T-helper 1 cell treated with Interleukin-12 subunit alpha and Interleukin-12 subunit beta and Interleukin-4 antibody, amounts not matched to agents 30 ng/mL and 1 ng/mL, for 36 hours (primary cell): ENCODE results near the gene ZNF410. TPM values are rescaled to one million over a fixed set of nuclear protein-coding genes. Genes with fewer than 3 reads are reported as not detected.
"Not testable (repeated sequence)": the region's sequence is repeated elsewhere in the genome, so short reads cannot be mapped to it uniquely, and the experiment has no call there.

Experiments used
- intact Hi-C: fragments of 100-400 bp; cut with micrococcal nuclease; formaldehyde crosslinking; loops from one replicate; pipeline ENCODE4 v1.15.1; 2024
- total RNA-seq: library from RNA; stranded (reverse); gene quantifications from 2 replicates; pipeline ENCODE4 v1.2.3, GENCODE V29; 2022

ZNF410 gene
- total RNA-seq = 53.2 and 58.4 TPM in 2 replicates

DNA sequence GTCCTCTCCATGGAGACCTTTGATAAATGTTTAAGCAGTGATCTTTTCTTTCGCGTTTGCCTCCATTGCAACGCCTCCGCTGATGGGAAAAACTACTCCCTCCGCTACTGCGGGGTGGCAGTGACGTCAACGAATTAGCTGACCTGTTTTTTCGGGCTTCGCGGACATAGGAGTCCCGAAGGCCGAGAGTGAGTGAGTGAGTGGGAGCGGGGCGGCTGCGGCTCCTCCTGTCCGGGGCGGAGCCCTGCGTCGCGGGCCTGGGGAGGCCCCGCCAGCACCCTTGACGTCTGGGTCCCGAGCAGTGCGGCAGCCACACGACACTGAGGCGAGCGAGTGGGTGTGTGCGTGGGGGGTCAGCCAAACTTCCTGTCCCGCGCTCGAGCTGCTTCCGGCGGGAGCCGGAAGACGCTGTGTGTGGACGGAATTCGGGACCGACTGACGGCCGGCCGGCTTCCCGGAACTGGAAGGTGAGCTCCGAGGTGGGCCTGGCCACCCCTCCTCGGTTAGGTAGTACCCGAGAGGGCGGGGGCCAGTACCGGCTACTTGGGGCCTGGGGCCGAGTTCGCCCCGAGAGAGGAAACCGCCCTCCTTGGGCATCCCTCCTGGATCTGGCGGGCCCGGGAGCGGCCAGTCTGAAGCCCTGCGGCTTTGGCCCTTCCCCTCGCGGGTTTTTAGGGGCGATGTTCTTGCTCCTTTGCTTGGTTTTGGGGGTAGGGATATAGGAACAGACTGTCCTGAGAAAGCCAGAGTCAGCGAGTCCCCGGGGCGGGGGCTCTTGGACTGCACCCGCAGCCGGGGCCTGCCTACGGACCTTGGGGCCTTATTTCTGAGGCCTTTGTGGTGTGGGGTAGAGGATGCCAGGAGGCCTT lies at the start of gene ZNF410:
TSS of gene ZNF410 (plus strand) at position 411 of the 869 bp plus-strand sequence. CDS start 5,317 bp downstream, outside the sequence.
- intact Hi-C loops = loop anchor here (1.0 to 10.0 kb wide), 16 partner anchors 35 to 1658 kb away; partner anchors contain the start of genes ALDH6A1, BBOF1, COQ6 and DCAF4

GRCh38 chr14:73838293-73839034 lies 48.2 kb upstream of the ZNF410 start:
- intact Hi-C loops = not testable (repeated sequence)

DNA sequence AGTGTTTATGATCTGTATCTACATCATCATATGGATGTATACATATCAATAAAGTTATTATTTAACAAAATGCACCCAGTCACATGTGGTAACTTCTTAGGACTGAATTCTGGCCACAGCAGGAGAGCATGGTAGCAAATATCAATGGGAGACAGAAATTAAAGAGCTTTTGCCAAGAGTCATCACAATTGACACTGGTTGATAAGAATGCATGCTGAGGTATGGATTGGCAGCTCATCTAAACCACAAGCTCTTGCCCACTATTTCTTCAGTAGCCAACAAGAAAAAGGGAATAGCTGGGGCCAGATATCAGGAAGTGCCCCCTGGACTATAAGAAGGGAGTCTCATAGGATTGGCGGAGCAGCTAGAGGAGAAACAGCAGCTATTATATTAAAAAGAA lies 44.5 kb upstream of the ZNF410 start:
- intact Hi-C loops = no loop called here

GRCh38 chr14:73842851-73843250 lies 43.8 kb upstream of the ZNF410 start:
- intact Hi-C loops = no loop called here

DNA sequence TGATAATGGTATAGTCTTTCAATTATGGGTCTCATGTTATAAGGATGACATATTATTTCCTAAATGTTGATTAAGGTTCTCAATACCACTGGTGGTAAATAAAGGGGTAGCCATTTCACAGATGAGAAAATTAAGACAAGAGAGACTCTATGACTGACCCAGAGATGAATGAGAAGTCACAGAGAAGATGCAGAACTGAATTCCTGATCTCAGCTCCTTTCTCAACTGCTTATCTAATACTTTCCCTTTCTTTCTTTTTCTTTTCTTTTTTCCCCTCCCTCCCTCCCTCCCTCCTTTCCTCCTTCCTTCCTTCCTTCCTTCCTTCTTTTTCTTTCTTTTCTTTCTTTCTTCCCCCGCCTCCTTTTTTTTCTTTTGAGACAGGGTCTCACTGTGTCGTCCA lies 43.4 kb upstream of the ZNF410 start:
- intact Hi-C loops = no loop called here

- intact Hi-C loops = no loop called here
These were observed 39.7 kb upstream of the ZNF410 start for GRCh38 chr14:73846947-73847346.

- intact Hi-C loops = loop anchor here (1.0 kb wide), 2 partner anchors 35 to 233 kb away; partner anchors contain the start of genes ALDH6A1, LIN52 and ZNF410
These were observed 35.7 kb upstream of the ZNF410 start for GRCh38 chr14:73851000-73851399.

DNA sequence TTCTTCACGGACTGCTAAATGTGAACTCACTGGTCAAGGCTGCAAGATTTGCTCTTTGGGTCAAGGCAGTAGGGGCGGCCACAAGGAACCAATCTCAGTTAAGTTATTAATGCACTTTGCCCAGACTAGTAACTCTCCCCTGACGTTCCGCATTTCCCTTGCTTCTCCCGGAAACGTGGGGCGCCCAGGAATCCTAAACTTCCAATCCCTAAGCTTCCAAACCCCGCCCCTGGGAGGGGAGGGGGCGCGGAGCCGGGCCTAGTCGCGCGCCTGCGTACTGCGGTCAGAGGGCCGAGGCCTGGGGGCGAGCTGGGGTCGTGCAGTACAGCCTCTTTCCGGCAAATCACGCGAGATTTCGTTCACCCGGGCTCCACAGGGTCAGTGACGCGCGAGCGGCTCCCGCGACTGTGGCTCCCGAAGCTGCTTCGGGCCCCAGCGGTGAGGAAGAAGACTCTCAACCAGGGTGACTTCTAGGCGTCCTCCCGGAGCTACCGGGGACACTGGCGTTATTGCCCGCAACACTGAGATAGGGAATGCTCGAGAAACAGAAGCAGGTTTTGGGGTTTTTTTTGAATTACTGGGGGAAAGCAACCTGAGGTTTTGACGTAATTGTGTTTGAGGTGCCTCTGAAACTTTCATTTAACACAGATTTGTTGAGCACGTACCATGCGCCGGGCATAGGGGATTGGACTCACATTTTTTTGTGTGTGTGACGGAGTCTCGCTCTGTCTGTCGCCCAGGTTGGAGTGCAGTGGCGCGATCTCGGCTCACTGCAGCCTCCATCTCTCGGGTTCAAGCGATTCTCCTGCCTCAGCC lies 34.9 kb upstream of the ZNF410 start, which contains the start of gene PTGR2:
TSS of gene PTGR2 (plus strand) at position 265 of the 816 bp plus-strand sequence. CDS start 7,032 bp downstream, outside the sequence.
- intact Hi-C loops = loop anchor here (1.0 kb wide), 5 partner anchors 35 to 233 kb away; partner anchors contain the start of genes ALDH6A1, DNAL1, LIN52 and ZNF410

GRCh38 chr14:73859145-73859544 lies 27.5 kb upstream of the ZNF410 start:
- intact Hi-C loops = no loop called here

DNA sequence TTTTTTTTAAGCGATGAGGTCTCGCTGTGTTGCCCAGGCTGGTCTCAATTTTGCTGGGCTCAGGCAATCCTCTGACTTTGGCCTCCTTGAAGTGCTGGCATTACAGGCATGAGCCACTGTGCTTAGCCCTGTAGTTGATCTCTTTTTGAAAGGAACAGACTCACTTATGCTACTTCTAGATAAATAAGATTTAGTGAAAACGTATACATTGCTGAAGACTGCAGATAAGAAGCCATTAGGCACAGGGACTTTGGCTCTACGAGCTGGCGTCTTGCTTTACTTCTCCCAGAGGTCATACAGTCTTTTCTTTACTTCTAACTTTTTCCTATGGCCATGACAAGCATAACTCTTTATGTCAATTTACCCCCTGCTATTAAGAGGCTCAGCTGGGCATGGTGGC lies 25.6 kb upstream of the ZNF410 start:
- intact Hi-C loops = no loop called here

DNA sequence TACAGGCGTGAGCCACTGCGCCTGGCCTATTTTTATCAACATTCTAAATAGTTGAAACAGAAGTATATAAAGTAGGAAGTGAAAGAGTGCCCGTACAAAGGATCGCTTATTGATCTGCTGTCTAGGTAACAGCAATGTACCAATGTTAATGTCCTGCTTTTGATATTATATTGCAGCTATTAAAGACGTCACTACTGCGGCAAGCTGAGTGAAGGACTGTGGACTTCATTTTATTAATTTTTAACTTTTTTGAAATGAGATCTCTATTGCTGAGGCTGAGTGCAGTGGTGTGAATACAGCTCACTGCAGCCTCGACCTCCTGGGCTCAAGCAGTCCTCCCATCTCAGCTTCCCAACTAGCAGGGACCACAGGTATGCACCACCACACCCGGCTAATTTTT lies 24.2 kb upstream of the ZNF410 start:
- intact Hi-C loops = no loop called here

DNA sequence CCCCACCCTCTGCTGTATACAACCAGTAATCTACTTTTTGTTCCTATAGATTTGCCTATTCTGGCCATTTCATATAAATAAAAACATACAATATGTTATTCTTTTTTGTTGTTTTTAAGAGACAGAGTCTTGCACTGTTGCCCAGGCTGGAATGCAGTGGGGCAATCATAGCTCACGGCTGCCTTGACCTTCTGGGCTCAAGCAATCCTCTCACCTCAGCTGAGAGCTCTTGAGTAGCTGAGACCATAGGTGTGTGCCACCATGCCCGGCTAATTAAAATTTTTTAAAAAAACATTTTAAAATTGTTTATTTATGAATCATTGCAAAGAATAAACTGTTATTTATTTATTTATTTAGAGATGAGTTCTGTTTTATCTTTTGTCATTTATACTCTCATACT lies 23.4 kb upstream of the ZNF410 start:
- intact Hi-C loops = no loop called here

DNA sequence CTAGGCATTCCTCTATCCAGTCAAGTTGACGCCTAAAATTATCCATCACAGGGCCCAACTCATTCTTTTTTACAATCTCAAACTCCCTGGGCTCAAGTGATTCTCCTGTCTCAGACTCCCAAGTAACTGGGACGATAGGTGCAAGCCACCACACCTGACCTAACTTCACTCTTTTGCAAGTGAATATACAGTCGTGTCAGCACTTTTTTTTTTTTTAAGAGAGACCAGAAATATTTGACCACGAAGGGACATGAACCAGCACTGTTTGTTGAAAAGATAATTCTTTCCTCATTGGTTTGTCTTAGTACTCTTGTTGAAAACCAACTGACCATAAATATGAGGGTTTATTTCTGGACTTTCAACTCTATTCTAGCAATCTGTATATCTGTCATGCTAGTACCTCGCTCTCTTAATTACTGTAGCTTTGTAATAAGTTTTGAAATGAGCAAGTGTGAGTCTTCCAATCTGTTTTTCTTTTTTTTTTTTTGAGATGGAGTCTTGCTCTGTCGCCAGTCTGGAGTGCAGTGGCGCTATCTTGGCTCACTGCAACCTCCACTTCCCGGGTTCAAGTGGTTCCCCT lies 21.0 kb upstream of the ZNF410 start:
- intact Hi-C loops = no loop called here

DNA sequence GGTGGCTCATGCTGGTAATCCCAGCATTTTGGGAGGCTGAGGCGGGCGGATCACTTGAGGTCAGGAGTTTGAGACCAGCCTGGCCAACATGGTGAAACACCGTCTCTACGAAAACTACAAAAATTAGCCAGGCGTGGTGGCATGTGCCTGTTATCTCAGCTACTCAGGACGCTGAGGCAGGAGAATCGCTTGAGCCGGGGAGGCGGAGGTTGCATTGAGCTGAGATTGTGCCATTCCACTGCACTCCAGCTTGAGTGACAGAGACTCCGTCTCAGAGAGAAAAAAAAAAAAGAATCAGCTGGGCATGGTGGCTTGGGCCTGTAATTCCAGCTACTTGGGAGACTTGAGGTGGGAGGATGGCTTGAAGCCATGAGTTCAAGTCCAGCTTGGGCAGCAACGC lies 16.9 kb upstream of the ZNF410 start:
- intact Hi-C loops = not testable (repeated sequence)

GRCh38 chr14:73870525-73871235 lies 16.0 kb upstream of the ZNF410 start:
- intact Hi-C loops = no loop called here

DNA sequence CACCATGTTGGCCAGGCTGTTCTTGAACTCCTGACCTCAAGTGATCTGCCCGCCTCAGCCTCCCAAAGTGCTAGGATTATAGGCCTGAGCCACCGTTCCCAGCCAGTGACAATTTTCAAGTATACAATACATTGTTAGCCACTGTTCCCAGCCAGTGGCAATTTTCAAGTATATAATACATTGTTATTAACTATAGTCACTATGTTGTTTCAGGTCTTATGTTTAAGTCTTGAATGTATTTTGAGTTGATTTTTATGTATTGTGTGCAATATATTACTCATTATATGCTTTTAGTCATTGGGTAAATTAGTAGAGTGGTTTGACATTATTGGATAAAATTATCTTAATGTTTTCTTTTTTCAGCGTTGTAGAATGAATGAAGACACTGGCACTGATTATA lies 13.0 kb upstream of the ZNF410 start:
- intact Hi-C loops = no loop called here

DNA sequence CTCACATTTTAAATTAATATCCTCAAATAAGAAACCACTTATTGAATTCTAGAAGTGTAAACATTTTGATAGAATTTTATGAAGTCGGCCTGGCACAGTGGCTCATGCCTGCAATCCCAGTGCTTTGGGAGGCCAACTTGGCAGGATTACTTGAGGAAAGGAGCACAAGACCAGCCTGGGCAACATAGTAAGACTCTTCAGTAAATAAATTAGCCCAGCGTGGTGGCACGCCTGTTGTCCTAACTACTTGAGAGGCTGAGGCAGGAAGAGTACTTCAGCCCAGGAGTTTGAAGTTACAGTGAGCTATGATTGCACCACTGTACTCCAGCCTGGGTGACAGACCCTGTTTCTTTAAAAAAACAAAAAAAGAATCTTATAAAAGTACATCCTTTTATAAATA lies 8.9 kb upstream of the ZNF410 start:
- intact Hi-C loops = no loop called here

DNA sequence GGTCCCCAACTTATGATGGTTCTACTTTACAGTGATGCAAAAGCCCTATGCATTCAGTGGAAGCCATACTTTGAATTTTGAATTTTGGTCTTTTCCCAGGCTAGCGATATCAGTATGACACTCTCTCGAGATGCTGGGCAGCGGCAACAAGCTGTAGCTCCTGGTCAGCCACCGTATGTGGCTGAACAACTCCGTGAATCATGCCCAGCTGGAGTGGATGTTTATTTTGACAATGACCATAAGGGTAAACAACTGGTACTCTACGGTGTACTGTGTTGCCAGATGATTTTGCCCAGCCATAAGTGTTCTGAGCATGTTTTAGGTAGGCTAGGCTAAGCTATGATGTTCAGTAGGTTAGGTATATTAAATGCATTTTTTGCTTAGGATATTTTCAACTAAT lies 8.2 kb upstream of the ZNF410 start:
- intact Hi-C loops = no loop called here

DNA sequence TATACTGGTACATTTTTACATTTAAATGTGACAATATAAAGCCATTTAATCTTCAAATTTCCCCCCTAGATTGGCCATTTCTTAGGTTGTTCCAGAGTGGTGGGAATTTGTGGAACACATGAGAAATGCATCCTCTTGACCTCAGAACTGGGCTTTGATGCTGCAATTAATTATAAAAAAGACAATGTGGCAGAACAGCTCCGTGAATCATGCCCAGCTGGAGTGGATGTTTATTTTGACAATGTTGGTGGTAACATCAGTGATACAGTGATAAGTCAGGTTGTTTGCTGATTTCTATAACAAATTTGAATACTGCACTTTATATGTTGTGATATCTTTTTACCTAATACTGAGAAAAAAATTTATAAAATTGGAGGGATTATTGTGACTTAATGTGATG lies 7.6 kb upstream of the ZNF410 start:
- intact Hi-C loops = no loop called here
